Measurements from ENCODE around the gene CACNG6.

The CACNG6 gene

DNA sequence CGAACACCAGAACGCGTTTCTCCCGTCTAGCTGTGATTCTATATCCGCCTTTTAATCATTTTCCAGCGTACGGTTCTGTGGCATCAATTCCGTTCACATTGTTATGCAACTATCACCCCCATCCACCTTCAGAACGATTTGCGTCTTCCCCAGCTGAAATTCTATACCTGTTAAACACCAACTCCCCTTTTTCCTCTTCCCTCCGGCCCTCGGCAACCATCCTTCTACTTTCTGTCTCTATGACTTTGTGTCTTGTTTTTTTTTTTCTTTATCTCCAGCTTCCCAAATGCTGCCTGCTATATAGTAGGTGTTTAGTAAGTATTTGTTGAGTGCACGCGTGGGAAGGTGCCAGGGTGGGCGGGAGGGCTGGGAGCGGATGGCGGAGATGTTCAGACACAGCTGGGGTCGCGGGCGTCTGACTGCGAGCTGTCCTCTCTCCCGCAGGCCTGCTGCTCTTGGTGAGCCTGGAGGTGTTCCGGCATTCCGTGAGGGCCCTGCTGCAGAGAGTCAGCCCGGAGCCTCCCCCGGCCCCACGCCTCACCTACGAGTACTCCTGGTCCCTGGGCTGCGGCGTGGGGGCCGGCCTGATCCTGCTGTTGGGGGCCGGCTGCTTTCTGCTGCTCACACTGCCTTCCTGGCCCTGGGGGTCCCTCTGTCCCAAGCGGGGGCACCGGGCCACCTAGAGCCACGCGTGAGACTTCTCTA, 20.2 kb downstream of the CACNG6 start:
- H3K4me3 ChIP-seq (ENCODE audit: low read length): no peak overlapping the region
- TF ChIP-seq CTCF (IDR thresholded peaks at IDR 0.05; ENCODE audit: insufficient read depth, low read depth, low read length, missing control alignments): no peak
- DNase-seq (ENCODE audit: low read depth): no peak

DNA sequence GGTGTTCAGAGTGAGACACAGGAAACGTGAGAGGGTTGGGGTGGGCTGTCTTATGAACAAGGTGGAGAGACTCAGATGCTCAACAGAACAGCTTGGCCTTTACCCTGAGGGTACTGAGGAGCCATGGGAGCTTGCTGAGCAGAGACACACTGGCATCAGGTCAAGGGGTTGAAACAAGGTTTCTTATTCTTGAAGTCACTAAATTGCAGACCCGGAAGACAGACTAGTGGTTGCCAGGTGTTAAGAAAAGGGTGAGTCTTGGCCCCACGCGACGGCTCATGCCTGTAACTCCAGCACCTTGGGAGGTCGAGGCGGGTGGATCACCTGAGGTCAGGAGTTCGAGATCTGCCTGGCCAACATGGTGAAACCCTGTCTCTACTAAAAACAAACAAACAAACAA, 22.4 kb downstream of the CACNG6 start:
- no peak for DNase-seq (ENCODE audit: low read depth)
- no peak overlapping the region for H3K4me3 ChIP-seq (ENCODE audit: low read length)
- no peak for TF ChIP-seq CTCF (IDR thresholded peaks at IDR 0.05; ENCODE audit: insufficient read depth, low read depth, low read length, missing control alignments)

DNA sequence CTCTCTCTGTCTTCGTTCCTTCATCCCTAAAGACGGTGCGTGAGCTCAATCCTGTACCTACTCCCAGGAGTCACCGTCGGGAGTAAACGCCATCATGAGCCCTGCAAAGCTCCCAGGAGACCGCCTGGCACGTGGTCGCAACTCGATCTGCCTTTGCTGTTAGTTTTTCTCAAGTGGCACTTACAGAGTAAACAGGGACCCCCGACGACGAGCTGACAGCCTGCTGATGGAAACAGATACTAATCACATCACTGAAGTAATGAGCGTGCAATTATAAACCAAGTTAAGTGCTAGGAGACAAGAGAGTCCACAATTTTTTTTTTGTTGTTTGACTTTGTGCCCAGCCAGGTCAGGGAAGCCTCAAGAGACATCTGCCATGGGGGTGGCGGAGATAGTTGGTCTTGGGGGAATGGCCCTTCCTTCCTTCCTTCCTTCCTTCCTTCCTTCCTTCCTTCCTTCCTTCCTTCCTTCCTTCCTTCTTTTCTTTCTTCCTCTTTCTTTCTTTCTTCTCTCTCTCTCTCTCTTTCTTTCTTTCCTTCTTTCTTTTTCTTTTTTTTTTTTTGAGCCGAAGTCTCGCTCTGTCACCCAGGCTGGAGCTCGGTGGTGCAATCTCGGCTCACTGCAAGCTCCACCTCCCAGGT, 23.6 kb downstream of the CACNG6 start:
- TF ChIP-seq CTCF (IDR thresholded peaks at IDR 0.05; ENCODE audit: insufficient read depth, low read depth, low read length, missing control alignments): no peak
- H3K4me3 ChIP-seq (ENCODE audit: low read length): no peak overlapping the region
- no peak for DNase-seq (ENCODE audit: low read depth)

- DNase-seq (ENCODE audit: low read depth): peak; percentile 10
- H3K4me3 ChIP-seq (ENCODE audit: low read length): no peak overlapping the region
- no peak for TF ChIP-seq CTCF (IDR thresholded peaks at IDR 0.05; ENCODE audit: insufficient read depth, low read depth, low read length, missing control alignments)
Measured at GRCh38 chr19:54017261-54017660, 25.8 kb downstream of the CACNG6 start.

DNA sequence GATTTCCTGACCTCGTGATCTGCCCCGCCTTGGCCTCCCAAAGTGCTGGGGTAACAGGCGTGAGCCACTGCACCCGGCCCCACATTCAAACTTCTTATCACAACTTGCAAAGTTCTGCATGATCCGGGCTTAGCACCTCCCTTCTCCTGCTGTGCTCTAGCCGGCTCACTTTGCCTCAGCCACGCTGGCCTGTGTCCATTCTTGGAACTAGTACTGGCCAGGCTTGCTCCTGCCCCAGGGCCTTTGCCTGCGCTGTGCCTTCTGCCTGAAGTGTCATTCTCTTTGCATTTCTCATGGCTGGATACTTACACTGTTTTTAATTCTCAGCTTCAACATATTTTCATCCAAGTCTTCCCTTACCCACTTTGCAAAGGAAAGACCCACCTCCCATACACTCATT, 29.9 kb downstream of the CACNG6 start:
- TF ChIP-seq CTCF (IDR thresholded peaks at IDR 0.05; ENCODE audit: insufficient read depth, low read depth, low read length, missing control alignments): no peak
- H3K4me3 ChIP-seq (ENCODE audit: low read length): no peak overlapping the region
- DNase-seq (ENCODE audit: low read depth): no peak

- H3K4me3 ChIP-seq (ENCODE audit: low read length): no peak overlapping the region
- TF ChIP-seq CTCF (IDR thresholded peaks at IDR 0.05; ENCODE audit: insufficient read depth, low read depth, low read length, missing control alignments): no peak
- DNase-seq (ENCODE audit: low read depth): no peak
Measured at GRCh38 chr19:54021932-54022331, 30.5 kb downstream of the CACNG6 start.

DNA sequence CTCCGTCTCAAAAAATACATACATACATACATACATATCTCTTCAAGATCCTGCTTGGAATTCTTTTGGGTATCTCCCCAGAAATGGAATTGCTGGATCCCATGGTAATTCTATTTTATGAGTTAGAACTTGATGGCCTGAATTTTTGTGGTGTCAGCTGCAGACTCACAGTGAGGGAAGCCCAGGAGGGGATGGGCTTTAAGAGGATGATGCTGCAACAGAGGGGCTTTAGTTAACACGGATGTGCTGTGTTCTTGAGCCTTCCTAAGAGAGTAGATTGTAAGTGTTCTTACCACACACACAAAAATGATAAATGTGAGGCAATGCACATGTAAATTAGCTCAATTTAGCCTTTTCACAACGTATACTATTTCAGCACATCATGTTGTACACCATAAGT, 31.8 kb downstream of the CACNG6 start:
- no peak for TF ChIP-seq CTCF (IDR thresholded peaks at IDR 0.05; ENCODE audit: insufficient read depth, low read depth, low read length, missing control alignments)
- no peak overlapping the region for H3K4me3 ChIP-seq (ENCODE audit: low read length)
- no peak for DNase-seq (ENCODE audit: low read depth)
